Measurements from ENCODE around the gene FNBP1.

FNBP1 gene

GRCh38 chr9:129906298-129906697 lies 136.7 kb downstream of the FNBP1 start:
- TF ChIP-seq EZH2phosphoT487 (conservative IDR thresholded peaks at IDR 0.05; ENCODE audit: low read length) (no peak), CTCF (IDR thresholded peaks at IDR 0.05; ENCODE audit: insufficient read depth, low read length, poor library complexity, severe bottlenecking) (no peak)
- Histone ChIP-seq H3K4me3 (ENCODE audit: insufficient read depth, low read length, poor library complexity, severe bottlenecking) (no peak overlapping the region), H3K9me2 (replicated peaks; ENCODE audit: insufficient read depth, low read length) (no peaks in the 10 kb centered on the region)

GRCh38 chr9:129904734-129905133 lies 138.3 kb downstream of the FNBP1 start:
- H3K27me3 ChIP-seq (ENCODE audit: low read length) = no peaks in the 10 kb centered on the region
- no peaks in the 10 kb centered on the region for H3K79me2 ChIP-seq (ENCODE audit: insufficient read depth, low read length)
- H3K36me3 ChIP-seq (ENCODE audit: low read length) = peaks cover 24% of the 10 kb centered on the region
- H3K4me3 ChIP-seq (ENCODE audit: insufficient read depth, low read length, poor library complexity, severe bottlenecking) = no peak overlapping the region
- H3K9me3 ChIP-seq (ENCODE audit: insufficient read depth, low read length) = no peaks in the 10 kb centered on the region
- H2AFZ ChIP-seq (ENCODE audit: low read depth, low read length, severe bottlenecking) = no peak overlapping the region
- no peak overlapping the region for H3K4me2 ChIP-seq (ENCODE audit: low read depth, low read length, poor library complexity, severe bottlenecking)
- no peaks in the 10 kb centered on the region for H3K9me2 ChIP-seq (replicated peaks; ENCODE audit: insufficient read depth, low read length)
- H3K27ac ChIP-seq (ENCODE audit: low read depth, low read length) = no peak overlapping the region
- H3K9ac ChIP-seq (ENCODE audit: low read length) = no peak overlapping the region
- peaks cover 18% of the 10 kb centered on the region; the same call in 1 of the 2 replicates for H3F3A ChIP-seq (ENCODE audit: insufficient read depth)
- TF ChIP-seq EZH2phosphoT487 (conservative IDR thresholded peaks at IDR 0.05; ENCODE audit: low read length) = no peak
- TF ChIP-seq CTCF (IDR thresholded peaks at IDR 0.05; ENCODE audit: insufficient read depth, low read length, poor library complexity, severe bottlenecking) = no peak
- no peaks in the 10 kb centered on the region for H4K20me1 ChIP-seq (ENCODE audit: low read depth, low read length)

More at GRCh38 chr9:129906298-129906697, 136.7 kb downstream of the FNBP1 start:
- Histone ChIP-seq H3F3A (ENCODE audit: insufficient read depth) (peaks cover 11% of the 10 kb centered on the region; the same call in 1 of the 2 replicates), H3K9me3 (ENCODE audit: insufficient read depth, low read length) (no peaks in the 10 kb centered on the region), H3K9ac (ENCODE audit: low read length) (no peak overlapping the region), H3K4me2 (ENCODE audit: low read depth, low read length, poor library complexity, severe bottlenecking) (no peak overlapping the region), H3K36me3 (ENCODE audit: low read length) (peaks cover 24% of the 10 kb centered on the region), H3K27ac (ENCODE audit: low read depth, low read length) (no peak overlapping the region), H3K27me3 (ENCODE audit: low read length) (no peaks in the 10 kb centered on the region), H3K79me2 (ENCODE audit: insufficient read depth, low read length) (no peaks in the 10 kb centered on the region), H2AFZ (ENCODE audit: low read depth, low read length, severe bottlenecking) (no peak overlapping the region), H4K20me1 (ENCODE audit: low read depth, low read length) (no peaks in the 10 kb centered on the region)

GRCh38 chr9:129902740-129903134 lies 140.3 kb downstream of the FNBP1 start:
- Histone ChIP-seq H3F3A (ENCODE audit: insufficient read depth) (peaks cover 18% of the 10 kb centered on the region; the same call in 1 of the 2 replicates), H3K9ac (ENCODE audit: low read length) (no peak overlapping the region), H3K4me2 (ENCODE audit: low read depth, low read length, poor library complexity, severe bottlenecking) (no peak overlapping the region), H3K4me3 (ENCODE audit: insufficient read depth, low read length, poor library complexity, severe bottlenecking) (no peak overlapping the region), H3K79me2 (ENCODE audit: insufficient read depth, low read length) (no peaks in the 10 kb centered on the region), H3K27ac (ENCODE audit: low read depth, low read length) (no peak overlapping the region), H2AFZ (ENCODE audit: low read depth, low read length, severe bottlenecking) (no peak overlapping the region), H4K20me1 (ENCODE audit: low read depth, low read length) (no peaks in the 10 kb centered on the region), H3K36me3 (ENCODE audit: low read length) (peaks cover 21% of the 10 kb centered on the region), H3K27me3 (ENCODE audit: low read length) (no peaks in the 10 kb centered on the region), H3K9me3 (ENCODE audit: insufficient read depth, low read length) (no peaks in the 10 kb centered on the region), H3K9me2 (replicated peaks; ENCODE audit: insufficient read depth, low read length) (no peaks in the 10 kb centered on the region)
- no peak for TF ChIP-seq CTCF (IDR thresholded peaks at IDR 0.05; ENCODE audit: insufficient read depth, low read length, poor library complexity, severe bottlenecking)
- TF ChIP-seq EZH2phosphoT487 (conservative IDR thresholded peaks at IDR 0.05; ENCODE audit: low read length) = no peak
